ENCODE measurements around the gene KY. TPM values are rescaled to one million over a fixed set of nuclear protein-coding genes. Genes with fewer than 3 reads are reported as not detected.

KY gene
- total and polyA plus RNA-seq, 9 of the 15 experiments (the other 6 are each of a cell fraction or from before 2014, with no cell fraction given) = not detected

DNA sequence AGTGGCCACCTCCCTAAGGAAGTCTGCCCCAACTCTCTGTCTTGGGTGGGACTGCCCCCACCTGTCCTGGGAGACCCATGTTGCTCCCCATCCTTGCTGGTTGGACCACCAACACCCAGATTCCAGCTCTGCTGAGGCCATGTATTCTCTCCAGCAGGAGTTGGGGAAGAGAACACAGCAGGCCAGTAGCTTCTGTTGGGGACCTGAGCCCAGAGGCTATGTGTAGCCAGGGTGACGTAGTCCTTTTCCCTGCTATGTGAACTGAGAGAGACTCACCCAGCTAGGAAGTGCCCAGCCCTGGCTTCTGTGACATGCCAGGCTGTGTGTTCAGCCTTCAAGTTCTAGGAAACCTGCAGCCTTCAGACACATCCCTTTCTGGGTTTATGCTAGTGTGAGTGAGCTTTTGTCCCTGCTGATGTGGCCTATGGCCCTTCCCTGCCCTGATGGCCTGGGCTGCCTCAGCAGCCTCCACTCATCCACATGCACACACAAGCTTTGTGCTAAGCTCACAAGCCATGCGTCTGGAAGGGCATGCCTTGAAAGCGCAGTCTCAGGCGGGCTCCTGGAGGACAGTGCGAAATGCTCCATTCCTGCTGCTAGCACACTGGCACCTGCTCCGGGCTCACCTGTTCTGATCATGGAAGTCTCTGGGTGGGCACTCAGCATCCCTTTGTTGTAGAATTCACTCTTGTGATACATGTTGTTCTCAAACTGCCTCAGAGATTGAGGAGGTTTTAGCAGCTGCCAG lies 42.6 kb downstream of the KY start:
- no peak for FAIRE-seq
- DNase-seq (ENCODE audit: extremely low read depth in 1 of 4, low spot score in 3 of 4) = no peak
- Histone ChIP-seq H3K9me3 (replicated peaks; ENCODE audit: control insufficient read depth, insufficient read depth, low read depth, low read length) (no peaks in the 10 kb centered on the region), H3K27me3 (ENCODE audit: control insufficient read depth in 2 of 2, insufficient read depth in 2 of 2, low read length in 2 of 2) (peaks cover 0 to 14% of the 10 kb centered on the region in 2 experiments; a peak in 2 of 5 replicates), H2AFZ (ENCODE audit: low read depth, low read length) (no peak overlapping the region), H3K4me3 (no peak overlapping the region), H3K4me2 (ENCODE audit: insufficient read depth, low read length) (no peak overlapping the region), H3K27ac (ENCODE audit: extremely low read depth, low read depth, low read length) (no peak overlapping the region), H3K4me1 (replicated peaks in 1 of 2; ENCODE audit: control insufficient read depth in 2 of 2, insufficient read depth in 2 of 2, low read length in 2 of 2) (no peaks in the 10 kb centered on the region), H3K9ac (ENCODE audit: insufficient read depth in 1 of 2, low read depth in 2 of 2, low read length in 2 of 2) (no peak overlapping the region), H3K36me3 (ENCODE audit: control insufficient read depth, insufficient read depth, low read length) (no peaks in the 10 kb centered on the region), H3K79me2 (ENCODE audit: control insufficient read depth, insufficient read depth, low read length) (no peaks in the 10 kb centered on the region), H3K9me1 (ENCODE audit: control insufficient read depth, insufficient read depth, low read length) (no peaks in the 10 kb centered on the region), H4K20me1 (replicated peaks; ENCODE audit: control insufficient read depth, insufficient read depth, low read length) (no peaks in the 10 kb centered on the region)
- no peak for ATAC-seq
- intact Hi-C loops (cut with micrococcal nuclease) (loop anchor here (10.0 kb wide), 2 partner anchors 477 to 1287 kb away; no protein-coding TSS in a partner anchor), in situ Hi-C loops (cut with MboI) (no loop called here)
- TF ChIP-seq HLTF (IDR thresholded peaks at IDR 0.05) (no peak), ZNF431 (CRISPR knock-in tag; IDR thresholded peaks at IDR 0.05) (no peak), KDM4B (IDR thresholded peaks at IDR 0.05; ENCODE audit: borderline replicate concordance in 2 of 2, low read depth in 1 of 2) (no peak), NR2C1 (IDR thresholded peaks at IDR 0.05) (no peak), NR2C1 (tag; IDR thresholded peaks at IDR 0.05) (no peak)
- 0% methylated on average over 5 of the region's 6 CpGs for WGBS (ENCODE audit: insufficient coverage, low coverage, missing lambda C conversion rate)
- BruUV-seq (replicated peaks) = no TSS peak
- POLR2A ChIA-PET = no interaction called here
- CTCF ChIA-PET (ENCODE audit: low intra/inter-chr PET ratio) = no interaction called here

Data from K562 (cell line).